Activated T-cell treated with anti-CD3 and anti-CD28 coated beads, Interleukin-2, amount 50 U/mL, for 72 hours (primary cell): ENCODE results near the gene CNPY1. TPM values are rescaled to one million over a fixed set of nuclear protein-coding genes. Genes with fewer than 3 reads are reported as not detected.

ENCODE experiments used
- ATAC-seq, 2 donors: fragments of 150-1000 bp; cut with Tn5 transposase; replicated peaks in 1 of 2; 2 replicates each; pipeline ENCODE4 v1.10.0; 2021; ENCODE audit warnings: moderate library complexity in 2 of 2, mild to moderate bottlenecking in 1 of 2
- DNase-seq, 2 donors: peaks; one replicate each; pipeline ENCODE4 v3.0.0; 2021 to 2022; ENCODE audit warnings: mixed read lengths in 1 of 2
- H3K27ac Mint-ChIP-seq: one replicate; pipeline ENCODE4 v1.8.0; 2022; ENCODE audit warnings: mild to moderate bottlenecking, moderate library complexity, mixed read lengths
- H3K27me3 Mint-ChIP-seq: one replicate; pipeline ENCODE4 v1.8.0; 2022; ENCODE audit warnings: low read depth, mixed read lengths
- H3K36me3 Mint-ChIP-seq, 2 donors: one replicate each; pipeline ENCODE4 v1.8.0; 2022; ENCODE audit warnings: mixed read lengths in 2 of 2, mild to moderate bottlenecking in 1 of 2; ENCODE audit not compliant: insufficient read depth in 2 of 2
- H3K4me1 Mint-ChIP-seq: one replicate; pipeline ENCODE4 v1.8.0; 2022; ENCODE audit warnings: low read depth, mixed read lengths
- H3K4me3 Mint-ChIP-seq, 2 donors: one replicate each; pipeline ENCODE4 v1.8.0; 2022; ENCODE audit warnings: mild to moderate bottlenecking in 2 of 2, mixed read lengths in 2 of 2, moderate library complexity in 2 of 2
- H3K9me3 Mint-ChIP-seq, 2 donors: one replicate each; pipeline ENCODE4 v1.8.0; 2022; ENCODE audit warnings: mixed read lengths in 2 of 2
- total RNA-seq, 2 donors: library from RNA; stranded (reverse); gene quantifications; one replicate each; pipeline ENCODE4 v1.2.3, GENCODE V29; 2022

The CNPY1 gene
- total RNA-seq, 2 donors from 2014 or later = not detected

DNA sequence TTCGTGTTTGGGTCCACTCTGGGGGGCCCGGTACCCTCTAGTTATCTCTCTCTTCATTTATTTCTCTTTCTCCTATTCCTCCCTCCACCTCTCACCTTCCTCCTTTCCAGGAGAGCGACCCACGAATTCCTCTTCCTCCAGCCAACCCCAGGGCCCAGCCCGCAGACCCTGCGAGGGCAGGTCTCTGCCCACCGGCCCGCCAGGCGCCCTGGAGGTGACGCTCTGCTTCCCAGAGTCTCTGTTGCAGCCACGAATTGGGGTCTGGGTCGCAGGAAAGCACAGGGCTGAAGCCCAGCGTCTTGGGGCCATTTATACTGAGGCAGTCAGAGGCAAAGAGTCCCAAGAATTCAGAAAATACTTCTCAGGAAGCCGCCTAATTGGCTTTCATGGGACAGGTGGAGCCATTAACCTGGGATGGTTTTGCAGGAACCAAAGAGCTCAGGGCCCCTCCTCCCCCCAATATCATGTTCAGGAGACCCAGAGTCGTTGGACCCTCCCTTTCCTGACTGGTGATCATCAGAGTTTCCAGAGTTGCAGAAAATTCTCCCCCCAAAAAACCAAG is 91.1 kb downstream of the CNPY1 start:
- ATAC-seq = no peak
- peak overlapping the region; percentile 57 for H3K27ac Mint-ChIP-seq
- H3K9me3 Mint-ChIP-seq = no peaks in the 10 kb centered on the region
- peaks cover 35% of the 10 kb centered on the region for H3K4me1 Mint-ChIP-seq
- H3K27me3 Mint-ChIP-seq = peaks cover 75% of the 10 kb centered on the region
- no peak for DNase-seq
- peak overlapping the region; percentile 43 to 55 for H3K4me3 Mint-ChIP-seq
- peaks cover 0 to 2% of the 10 kb centered on the region in 2 donors for H3K36me3 Mint-ChIP-seq

DNA sequence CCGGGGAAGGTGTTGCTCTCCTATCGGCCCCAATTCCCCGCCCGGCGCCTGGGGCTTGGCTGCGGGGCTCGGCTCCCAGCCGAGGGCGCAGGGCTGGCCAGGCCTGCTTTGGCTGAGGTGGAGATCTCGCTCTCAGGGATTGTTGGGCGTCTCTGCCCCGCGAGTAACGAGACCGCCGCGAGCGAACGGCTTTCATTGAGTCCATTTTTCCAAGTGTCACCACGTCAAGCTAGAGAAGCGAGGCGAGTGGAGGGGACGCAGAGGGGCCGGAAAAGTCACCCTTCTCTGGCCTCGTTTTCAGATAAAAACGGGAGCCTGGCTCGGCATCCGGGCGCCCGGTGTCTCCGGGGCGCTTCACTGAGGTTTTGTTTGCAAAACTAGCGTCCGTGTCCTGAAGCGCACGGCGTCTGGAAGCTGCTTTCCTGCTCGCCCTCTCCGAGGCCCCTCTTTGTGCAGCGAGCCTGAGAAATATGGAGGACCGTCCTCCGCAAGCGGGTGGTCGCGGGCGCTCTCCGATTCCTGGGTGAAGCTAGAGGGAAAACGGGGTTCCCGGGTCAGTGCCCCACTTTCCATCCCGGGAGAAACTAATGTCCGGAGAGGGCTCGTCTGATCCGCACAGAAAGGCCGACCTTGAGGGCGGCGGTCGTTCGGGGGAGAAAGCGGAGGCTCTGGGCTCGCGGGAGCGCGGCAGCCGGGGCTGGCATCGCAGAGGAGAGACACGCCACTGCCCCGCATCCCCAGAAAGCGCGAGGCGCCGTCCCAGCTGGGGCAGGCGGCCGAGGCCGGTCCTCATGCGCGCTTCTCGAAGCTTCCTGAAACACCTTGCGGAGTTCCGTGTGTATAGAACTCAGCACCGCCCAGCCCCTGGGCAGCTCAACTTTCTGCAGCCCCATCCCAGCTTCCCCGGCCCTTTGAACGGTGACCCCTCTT is 91.9 kb downstream of the CNPY1 start:
- H3K4me1 Mint-ChIP-seq = peaks cover 31% of the 10 kb centered on the region
- H3K9me3 Mint-ChIP-seq = no peaks in the 10 kb centered on the region
- ATAC-seq = no peak
- DNase-seq = no peak
- H3K27ac Mint-ChIP-seq = peak overlapping the region; percentile 57
- peaks cover 68% of the 10 kb centered on the region for H3K27me3 Mint-ChIP-seq
- H3K4me3 Mint-ChIP-seq = peak overlapping the region; percentile 43 to 55
- peaks cover 0 to 2% of the 10 kb centered on the region in 2 donors for H3K36me3 Mint-ChIP-seq

DNA sequence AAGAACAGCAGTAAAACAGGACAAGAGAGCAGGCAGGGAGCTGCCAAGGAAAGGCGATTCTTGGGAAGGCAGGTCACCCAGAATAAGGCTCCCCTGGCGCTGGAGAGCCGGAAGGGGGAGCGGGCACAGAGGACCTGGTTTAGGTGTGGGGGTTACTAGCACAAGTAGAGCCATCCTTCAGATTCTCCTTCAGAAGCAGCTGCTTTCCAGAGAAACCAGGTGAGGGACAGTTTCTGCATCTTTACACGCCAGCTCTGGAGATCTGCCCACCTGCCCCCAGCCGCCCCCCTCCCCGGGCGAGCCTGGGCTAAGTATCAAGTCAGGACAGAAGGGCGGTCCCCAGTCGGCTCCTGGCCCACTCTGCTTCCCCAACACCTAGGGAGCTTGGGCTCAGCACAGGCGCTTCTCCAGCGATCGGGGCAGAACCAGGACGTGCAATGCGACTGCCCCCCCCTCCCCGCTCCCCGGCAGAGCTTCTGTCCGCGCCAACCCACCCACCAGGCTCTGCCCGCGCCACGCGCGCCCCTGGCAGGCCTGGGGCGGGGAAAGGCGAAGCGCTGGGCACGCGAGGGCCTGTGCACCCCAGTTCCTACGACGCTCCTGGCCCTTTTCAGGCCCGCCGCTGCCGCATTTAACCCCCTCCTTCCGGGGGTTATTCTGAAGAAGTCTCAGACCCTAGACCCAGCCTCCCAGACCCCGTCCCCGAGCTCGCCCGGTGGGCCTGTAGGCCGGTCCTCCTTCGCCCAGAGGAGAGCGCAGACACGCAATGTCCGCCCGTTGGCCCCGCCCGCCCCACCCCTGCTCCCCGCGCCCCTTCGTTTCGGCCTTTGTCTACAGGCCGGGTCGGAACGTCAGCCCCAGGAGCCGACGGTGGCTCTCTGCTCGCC is 92.8 kb downstream of the CNPY1 start:
- Mint-ChIP-seq H3K27ac (no peak overlapping the region), H3K9me3 (no peaks in the 10 kb centered on the region), H3K4me1 (peaks cover 34% of the 10 kb centered on the region), H3K4me3 (no peak overlapping the region), H3K36me3 (peaks cover 0 to 2% of the 10 kb centered on the region in 2 donors), H3K27me3 (peaks cover 72% of the 10 kb centered on the region)
- ATAC-seq = no peak
- no peak for DNase-seq

DNA sequence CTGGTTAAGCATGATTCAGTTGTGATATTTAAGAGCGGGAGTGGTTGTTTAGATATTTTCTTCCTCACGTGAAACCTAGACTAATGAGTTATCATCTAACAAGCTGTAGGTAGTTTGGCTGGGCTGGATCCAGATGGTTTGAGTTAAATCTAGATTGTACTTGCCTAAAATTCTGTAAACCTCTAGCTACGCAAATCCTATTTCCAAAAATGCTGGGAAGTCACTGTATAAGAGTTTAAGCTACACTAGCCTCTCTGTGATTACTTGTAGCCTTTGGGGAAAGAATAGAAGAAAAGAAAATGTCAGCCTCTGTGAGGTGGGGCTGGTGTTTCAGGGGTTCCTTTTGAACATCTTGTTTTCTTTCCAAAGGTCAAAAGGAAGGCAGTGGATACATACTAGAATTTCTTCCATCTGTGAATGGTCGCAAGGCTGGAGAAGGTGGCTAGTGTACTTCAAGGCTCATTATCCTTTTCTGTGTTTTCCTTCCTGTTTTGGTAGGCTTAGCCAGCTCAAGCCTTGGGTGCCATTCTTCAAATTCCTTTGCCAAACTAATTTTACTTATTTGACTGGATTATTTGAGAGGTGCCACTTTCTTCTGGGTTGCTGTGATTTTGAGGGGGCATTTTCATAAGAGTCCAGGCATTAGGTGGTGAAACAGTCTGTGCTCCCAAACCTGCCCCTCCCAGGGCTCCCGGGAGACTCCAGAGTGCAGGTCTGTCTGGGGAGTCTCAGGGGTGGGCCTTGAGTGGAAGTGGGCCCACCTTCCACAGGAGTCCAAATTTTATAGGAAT is 93.7 kb downstream of the CNPY1 start:
- peaks cover 41% of the 10 kb centered on the region for H3K4me1 Mint-ChIP-seq
- no peak overlapping the region for H3K27ac Mint-ChIP-seq
- H3K27me3 Mint-ChIP-seq = peaks cover 80% of the 10 kb centered on the region
- H3K36me3 Mint-ChIP-seq = peaks cover 0 to 2% of the 10 kb centered on the region in 2 donors
- no peaks in the 10 kb centered on the region for H3K9me3 Mint-ChIP-seq
- H3K4me3 Mint-ChIP-seq = no peak overlapping the region
- DNase-seq = no peak
- no peak for ATAC-seq

DNA sequence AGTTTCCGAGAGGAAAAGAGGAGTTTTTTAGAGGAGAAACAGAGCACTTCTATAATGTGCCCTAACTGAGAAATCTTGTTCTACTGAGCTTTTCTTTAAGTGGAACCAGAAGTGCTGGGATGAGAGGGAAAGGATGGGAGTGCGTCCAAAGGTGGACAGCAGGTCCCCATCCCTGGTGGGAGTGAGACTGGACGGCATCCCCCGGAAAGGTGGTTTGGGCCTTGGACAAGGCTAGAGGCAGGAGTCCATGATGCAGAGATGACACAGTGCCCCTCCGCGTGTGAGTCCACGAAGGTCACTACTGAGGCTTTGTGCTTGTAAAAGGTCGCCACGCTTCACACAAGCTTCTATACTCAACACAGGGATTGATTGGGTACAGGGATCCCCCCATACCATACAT is 94.5 kb downstream of the CNPY1 start:
- Mint-ChIP-seq H3K36me3 (peaks cover 0 to 2% of the 10 kb centered on the region in 2 donors), H3K27ac (no peak overlapping the region), H3K4me1 (peaks cover 39% of the 10 kb centered on the region), H3K27me3 (peaks cover 85% of the 10 kb centered on the region), H3K9me3 (no peaks in the 10 kb centered on the region), H3K4me3 (no peak overlapping the region)
- ATAC-seq (no peak), DNase-seq (no peak)

Other genes starting within 250 kb of the CNPY1 start
- 10 to 100 TPM; 36.5 to 46.6 TPM for gene INSIG1, start 248.7 kb downstream of the CNPY1 start, total RNA-seq
- gene EN2, start 88.4 kb downstream of the CNPY1 start, total RNA-seq = not detected
- gene RBM33, start 98.1 kb upstream of the CNPY1 start, total RNA-seq = 100 to 1,000 TPM in 1 of 2 donors, 10 to 100 TPM in 1; 93.1 to 104 TPM